HG02885 (cell line): ENCODE results near the gene DMBT1.
"Not testable (repeated sequence)": the region's sequence is repeated elsewhere in the genome, so short reads cannot be mapped to it uniquely, and the experiment has no call there.

Experiments
- ATAC-seq: cut with Tn5 transposase; IDR thresholded peaks from one replicate; pipeline ENCODE4 v1.9.1; 2021; ENCODE audit warnings: mild to moderate bottlenecking; ENCODE audit not compliant: unreplicated experiment, poor library complexity

DMBT1 gene

DNA sequence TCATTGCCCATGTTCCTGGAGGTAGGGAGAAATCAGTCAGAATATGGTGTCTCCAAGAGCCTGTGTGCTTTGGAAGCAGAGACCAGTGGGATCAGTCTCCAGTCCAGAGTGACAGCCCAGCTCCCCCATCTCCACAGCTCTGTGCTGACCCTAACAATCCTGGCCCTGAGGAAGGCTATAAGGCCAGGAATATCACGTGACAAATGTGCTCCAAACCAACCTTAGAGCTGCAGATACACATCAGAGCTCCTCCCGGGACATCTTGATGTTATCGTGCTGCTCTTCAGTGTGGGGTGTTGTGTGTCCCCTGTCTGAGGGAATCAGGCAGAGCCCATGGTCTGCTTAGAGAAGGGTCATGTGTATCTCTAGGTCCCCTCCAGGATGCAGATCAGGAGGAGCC lies 15.2 kb downstream of the DMBT1 start:
- no peak for ATAC-seq

DNA sequence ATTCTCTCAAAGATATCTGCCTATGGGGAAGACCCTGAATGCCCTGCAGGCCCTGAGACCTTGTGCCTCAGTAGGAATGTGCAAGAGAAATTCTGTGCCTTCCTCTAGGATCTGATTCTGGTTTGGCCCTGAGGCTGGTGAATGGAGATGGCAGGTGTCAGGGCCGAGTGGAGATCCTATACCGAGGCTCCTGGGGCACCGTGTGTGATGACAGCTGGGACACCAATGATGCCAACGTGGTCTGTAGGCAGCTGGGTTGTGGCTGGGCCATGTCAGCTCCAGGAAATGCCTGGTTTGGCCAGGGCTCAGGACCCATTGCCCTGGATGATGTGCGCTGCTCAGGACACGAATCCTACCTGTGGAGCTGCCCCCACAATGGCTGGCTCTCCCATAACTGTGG lies 15.7 kb downstream of the DMBT1 start:
- ATAC-seq = no peak

DNA sequence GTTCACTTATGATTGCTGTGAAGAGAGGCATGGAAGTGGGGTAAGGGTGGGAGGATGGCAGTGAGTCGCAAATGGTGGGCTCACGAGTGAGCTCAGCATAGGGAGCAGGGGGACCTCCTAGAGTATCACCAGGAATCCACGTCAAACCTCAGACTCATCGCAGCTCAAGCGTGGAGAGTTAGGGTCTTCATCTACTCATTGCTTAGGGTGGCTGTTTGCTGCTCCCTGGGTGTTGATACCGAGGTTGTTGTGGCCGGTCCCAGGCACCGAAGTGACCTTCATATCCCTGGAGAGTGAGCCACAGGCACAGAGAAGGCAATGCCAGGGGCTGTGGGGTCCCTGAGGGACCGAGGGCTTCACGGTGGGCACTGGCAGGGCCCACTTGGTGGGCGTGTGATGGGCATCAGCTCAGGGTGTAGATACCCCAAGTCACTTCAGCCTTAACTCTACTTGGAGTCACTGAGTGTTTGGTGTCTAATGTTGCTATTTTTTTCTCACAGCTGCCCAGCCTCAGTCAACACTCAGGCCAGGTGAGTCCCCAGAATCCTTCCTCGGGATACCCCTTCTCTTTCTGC lies 16.8 kb downstream of the DMBT1 start:
- ATAC-seq = no peak

DNA sequence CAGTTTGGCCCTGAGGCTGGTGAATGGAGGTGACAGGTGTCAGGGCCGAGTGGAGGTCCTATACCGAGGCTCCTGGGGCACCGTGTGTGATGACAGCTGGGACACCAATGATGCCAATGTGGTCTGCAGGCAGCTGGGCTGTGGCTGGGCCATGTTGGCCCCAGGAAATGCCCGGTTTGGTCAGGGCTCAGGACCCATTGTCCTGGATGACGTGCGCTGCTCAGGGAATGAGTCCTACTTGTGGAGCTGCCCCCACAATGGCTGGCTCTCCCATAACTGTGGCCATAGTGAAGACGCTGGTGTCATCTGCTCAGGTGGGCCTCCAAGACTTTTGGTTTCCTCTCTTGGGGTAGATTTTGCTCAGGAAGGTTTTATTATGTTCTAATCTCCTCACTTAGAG lies 25.5 kb downstream of the DMBT1 start:
- not testable (repeated sequence) for ATAC-seq

DNA sequence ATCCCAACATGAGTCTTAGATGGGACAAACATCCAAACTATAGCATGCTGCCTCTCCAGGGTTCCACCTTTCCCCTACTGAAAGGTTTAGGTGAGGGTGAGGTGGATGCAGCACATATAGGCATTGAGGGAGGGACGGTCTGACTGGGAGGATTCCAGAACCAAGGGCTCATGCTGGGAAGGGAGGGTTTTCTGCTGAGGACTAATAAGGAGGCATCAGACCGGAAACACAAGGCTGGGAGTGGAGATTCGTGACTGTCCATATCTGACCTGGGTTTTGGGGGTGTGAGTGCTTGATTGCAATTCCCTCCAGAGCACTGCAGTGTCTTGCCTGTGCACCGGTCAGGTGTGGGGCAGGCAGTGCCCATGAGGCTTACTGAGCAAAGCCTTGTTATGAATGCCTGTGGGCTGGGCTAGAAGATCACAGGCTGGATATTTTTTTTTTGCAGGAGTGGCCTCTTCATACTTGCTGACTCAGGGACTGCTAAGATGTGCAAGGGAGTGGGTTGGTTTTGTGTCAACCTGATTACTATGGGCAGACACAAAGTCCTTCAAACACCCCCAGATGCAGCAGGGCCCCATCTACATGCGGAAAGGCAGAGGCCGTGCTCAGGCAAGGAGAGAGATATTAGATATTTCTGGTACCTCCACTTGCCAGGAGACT lies 26.7 kb downstream of the DMBT1 start:
- ATAC-seq = no peak

DNA sequence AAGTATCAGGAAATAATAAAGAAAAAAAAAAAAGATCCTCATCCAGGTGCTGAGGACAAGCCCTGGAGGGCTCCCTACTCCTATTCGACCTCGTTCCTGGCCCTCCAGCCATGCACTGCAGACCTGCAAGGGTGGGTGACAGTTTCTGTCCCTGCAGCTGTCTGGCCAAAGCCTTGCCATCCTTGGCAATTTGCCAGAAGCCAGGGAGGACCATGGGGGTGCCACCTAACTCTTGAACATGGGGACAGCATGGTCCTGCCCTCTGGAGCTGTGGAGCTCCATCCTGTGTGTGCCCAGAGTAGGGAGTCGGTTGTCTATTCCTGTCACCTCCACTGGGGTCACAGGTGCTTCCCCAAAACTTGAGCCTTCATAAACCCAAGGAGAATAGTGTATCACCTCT lies 27.8 kb downstream of the DMBT1 start:
- ATAC-seq = no peak

DNA sequence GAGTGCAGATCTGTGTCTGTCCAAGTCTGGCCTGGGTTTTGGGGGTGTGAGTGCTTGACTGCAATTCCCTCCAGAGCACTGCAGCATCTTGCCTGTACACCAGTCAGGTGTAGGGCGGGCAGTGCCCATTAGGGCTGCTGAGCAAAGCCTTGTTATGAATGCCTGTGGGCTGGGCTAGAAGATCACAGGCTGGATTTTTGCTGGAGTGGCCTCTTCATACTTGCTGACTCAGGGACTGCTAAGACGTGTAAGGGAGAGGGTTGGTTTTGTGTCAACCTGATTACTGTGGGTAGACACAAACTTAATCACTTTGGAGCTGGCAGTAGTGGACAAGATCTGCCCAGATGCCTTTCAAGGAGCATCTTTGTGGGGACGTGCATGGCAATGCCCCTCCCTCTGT lies 29.6 kb downstream of the DMBT1 start:
- no peak for ATAC-seq

DNA sequence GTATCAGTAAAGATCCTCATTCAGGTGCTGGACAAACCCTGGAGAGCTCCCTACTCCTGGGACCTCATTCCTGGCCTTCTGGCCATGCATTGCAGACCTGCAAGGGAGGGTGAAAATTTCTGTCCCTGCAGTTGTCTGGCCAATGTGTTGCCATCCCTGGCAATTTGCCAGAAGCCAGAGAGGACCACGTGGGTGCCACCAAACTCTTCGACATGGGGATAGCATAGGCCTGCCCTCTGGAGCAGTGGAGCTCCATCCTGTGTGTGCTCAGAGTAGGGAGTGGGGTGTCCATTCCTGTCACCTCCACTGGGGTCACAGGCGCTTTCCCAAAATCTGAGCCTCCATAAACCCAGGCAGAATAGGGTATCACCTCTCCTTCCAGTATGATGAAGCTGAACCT lies 31.2 kb downstream of the DMBT1 start:
- no peak for ATAC-seq

DNA sequence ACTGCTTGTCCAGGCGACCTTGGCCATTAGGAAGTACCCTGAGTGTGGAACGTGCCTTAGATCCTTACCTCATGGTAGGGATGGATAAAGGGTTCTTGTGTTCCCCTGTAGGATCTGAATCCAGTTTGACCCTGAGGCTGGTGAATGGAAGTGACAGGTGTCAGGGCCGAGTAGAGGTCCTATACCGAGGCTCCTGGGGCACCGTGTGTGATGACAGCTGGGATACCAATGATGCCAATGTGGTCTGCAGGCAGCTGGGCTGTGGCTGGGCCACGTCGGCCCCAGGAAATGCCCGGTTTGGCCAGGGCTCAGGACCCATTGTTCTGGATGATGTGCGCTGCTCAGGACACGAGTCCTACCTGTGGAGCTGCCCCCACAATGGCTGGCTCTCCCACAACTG lies 31.6 kb downstream of the DMBT1 start:
- no peak for ATAC-seq

DNA sequence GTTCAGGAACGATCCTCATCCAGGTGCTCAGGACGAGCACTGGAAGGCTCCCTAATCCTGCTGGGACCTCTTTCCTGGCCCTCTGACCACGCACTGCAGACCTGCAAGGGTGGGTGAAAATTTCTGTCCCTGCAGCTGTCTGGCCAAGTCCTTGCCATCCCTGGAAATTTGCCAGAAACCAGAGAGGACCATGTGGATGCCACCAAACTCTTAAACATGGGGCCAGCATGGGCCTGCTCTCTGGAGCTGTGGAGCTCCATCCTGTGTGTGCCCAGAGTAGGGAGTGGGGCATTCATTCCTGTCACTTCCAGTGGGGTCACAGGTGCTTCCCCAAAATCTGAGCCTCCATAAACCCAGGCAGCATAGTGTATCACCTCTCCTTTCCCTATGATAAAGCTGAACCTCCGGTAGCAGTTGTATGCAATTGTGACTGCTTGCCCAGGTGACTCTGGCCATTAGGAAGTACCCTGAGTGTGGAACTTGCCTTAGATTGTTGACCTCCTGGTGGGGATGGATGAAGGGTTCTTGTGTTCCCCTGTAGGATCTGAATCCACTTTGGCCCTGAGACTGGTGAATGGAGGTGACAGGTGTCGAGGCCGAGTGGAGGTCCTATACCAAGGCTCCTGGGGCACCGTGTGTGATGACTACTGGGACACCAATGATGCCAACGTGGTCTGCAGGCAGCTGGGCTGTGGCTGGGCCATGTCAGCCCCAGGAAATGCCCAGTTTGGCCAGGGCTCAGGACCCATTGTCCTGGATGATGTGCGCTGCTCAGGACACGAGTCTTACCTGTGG lies 57.1 kb downstream of the DMBT1 start:
- ATAC-seq = no peak

DNA sequence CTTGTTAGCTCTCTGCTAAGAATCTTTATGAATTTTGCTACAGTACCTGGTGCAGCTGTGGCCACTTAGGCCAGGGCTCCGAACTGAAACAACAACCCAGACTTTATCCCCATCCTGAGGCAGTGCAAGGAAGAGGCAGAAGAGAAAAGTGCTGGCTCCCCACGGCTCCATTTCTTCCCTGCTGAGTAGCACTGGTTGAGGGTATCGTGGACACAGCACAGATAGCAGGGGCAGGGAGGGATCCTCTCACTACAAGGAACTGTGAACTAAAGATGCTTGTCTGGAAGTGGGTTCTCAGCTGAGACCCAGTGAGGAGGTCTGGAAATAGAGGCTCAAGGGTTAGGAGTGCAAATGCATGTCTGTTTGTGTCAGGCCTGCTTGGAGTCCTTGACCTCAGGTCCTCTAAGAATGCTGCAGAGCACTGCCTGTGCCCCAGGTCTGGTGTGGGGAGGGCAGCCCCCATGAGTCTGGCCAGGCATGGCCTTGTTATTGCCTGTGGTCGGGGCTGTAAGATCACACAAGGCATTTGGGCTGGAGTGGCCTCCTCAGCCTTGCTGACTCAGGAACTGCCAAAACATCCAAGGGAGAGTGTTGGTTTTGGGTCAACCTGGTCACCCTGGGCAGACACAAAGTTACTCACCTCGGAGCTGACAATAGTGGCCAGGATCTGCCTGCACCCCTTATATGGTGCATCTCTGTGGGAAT lies 58.1 kb downstream of the DMBT1 start:
- no peak for ATAC-seq

DNA sequence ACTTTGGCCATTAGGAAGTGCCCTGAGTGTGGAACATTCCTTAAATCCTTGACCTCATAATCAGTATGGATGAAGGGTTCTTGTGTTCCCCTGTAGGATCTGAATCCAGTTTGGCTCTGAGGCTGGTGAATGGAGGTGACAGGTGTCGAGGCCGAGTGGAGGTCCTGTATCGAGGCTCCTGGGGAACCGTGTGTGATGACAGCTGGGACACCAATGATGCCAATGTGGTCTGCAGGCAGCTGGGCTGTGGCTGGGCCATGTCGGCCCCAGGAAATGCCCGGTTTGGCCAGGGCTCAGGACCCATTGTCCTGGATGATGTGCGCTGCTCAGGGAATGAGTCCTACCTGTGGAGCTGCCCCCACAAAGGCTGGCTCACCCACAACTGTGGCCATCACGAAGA lies 60.4 kb downstream of the DMBT1 start:
- ATAC-seq = not testable (repeated sequence)

DNA sequence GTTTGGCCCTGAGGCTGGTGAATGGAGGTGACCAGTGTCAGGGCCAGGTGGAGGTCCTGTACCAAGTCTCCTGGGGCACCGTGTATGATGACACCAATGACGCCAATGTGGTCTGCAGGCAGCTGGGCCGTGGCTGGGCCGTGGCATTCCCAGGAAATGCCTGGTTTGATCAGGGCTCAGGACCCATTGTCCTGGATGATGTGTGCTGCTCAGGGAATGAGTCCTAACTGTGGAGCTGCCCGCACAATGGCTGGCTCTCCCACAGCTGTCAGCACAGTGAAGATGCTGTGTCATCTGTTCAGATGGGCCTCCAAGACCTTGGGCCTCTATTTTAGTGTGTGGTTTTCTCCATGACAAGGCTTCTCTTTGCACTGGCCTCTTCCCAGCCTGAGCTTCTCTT lies 64.0 kb downstream of the DMBT1 start:
- ATAC-seq = no peak

DNA sequence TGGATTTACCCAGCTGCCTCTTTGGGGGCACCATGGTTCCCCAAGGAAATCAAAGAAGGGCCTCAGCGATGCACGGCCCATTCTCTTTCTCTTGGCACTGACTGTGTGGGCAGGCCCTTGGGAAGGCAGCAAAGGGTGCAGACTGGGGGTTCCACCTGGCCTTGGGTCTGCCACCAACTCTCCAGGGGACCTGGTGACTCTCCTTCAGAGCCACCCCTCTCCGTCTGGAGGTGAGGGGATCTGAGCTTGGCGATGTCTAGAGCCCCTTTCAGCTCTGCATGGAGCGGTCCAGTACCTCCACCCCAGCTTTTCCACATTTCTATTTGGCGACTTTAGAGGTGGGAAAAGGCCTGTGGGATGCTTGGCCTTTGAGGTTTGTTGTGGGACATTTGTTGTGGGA lies 70.0 kb downstream of the DMBT1 start:
- ATAC-seq = no peak

DNA sequence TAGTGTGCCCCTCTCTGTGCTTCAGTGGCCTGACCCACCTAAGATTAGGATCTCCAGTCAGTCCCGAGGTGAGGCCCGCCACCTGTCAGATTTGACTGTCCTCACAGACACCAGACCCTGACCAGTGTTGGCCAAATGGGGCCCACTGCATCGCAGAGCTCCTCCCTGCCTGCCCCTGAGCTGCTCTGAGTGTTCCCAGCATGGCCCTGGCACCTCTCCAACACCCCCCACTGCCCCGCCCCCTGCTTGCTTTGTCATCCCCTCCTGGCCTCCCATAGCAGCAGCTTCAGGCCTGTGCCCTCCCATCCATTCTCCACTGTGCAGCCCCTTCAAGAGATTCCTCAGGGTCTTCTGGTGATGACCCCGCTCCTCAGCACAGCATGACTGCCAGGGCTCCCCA lies 71.5 kb downstream of the DMBT1 start:
- no peak for ATAC-seq

DNA sequence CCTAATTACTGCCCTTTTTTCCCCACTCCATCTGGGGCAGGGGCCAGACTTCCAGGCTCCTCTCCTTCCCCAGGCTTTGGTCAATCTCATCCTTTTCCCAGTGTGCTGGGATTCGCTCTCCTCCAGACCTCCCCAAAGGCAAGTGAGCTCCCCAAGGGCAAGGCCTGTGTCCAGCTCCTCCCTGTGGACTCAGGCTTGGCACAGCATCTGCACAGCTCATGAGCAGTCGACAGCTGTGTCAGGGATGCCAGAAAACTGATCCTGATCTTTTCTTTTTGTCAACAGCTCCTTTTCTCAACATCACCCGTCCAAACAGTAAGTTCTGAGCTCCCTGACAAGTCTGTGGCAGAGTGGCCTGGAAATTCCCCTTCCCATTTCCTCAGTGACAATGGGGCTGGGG lies 72.0 kb downstream of the DMBT1 start:
- no peak for ATAC-seq

DNA sequence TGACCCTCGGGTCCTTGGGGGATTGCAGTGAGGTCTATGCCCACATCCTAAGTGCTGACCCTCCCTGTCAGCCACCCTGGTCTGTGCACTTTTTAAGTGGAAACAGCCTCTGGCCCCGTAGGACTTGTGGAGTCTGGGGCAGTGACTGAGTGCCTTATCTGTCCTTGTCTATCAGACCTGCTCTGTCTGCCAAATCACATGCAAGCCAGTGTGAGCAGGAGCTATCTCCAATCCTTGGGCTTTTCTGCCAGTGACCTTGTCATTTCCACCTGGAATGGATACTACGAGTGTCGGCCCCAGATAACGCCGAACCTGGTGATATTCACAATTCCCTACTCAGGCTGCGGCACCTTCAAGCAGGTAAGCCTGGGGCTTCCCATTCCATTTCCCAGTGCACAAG lies 76.4 kb downstream of the DMBT1 start:
- no peak for ATAC-seq

DNA sequence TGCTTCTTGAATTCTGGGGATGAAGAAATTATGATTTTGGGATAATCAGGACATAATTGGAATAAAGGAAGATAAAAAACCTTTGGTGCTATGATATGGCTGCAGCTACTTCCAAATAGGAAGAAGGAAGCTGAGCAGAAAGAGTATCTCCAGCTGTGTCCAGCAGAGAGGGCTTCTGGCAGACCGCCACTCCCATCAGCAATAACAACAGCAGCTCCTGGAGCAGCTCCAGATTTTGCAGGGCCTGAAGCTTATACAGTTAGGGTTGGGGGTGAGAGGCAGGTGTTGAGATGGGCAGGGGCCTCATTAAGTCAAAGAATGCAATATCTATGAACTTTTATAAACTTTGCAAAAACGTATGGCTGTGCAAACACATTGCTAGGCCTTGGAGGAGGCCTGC lies 76.8 kb downstream of the DMBT1 start:
- no peak for ATAC-seq

DNA sequence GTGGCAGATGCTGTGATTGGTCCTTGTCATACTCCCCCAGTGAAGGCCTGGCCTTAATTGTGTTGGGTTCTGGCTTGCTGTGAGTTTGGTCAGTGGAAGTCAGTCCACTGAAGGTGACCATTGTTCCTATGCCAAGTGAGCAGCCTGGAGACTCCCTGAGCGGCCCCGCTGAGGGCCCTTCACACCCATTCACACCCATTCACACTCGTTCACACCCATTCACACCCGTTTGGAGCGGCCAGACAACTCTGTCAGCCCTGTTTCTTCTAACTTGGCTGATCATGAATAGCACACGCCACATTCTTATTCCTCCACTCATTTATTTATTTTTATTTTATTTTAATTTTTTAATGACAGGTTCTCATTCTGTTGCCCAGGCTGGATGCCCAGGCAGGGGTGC lies 77.6 kb downstream of the DMBT1 start:
- no peak for ATAC-seq

DNA sequence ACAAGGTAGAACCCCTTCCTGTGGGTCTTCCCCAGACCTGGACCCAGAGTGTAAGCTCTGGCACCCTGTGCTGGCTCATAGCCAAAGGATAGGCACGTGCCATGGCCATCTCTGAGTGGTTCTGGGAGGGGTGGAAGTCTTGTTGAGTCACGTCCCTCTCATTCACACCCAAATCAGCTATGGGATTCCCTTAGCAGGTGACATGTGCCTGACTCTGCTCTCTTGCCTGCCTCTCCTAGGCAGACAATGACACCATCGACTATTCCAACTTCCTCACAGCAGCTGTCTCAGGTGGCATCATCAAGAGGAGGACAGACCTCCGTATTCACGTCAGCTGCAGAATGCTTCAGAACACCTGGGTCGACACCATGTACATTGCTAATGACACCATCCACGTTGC lies 79.2 kb downstream of the DMBT1 start:
- ATAC-seq = no peak

DNA sequence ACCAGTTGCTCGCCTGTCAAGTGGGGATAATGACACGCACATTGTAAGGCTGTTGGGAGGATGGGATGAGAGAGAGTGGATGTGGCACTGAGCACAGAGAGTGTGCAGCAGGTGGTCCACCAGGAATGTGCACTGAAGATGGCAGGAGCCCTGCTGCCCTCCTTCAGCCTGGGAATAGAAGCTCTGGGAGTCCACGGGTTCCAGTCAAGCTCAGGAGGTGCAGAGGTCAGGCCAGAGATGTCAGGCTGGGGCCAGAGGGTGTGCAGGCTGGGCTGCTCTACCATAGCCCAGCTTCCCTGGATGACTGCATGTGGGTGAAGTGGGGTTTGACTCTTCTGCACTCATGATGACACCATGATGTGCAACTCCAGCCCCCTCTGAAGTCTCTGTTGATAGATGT lies 80.4 kb downstream of the DMBT1 start:
- no peak for ATAC-seq
